Measurements from ENCODE around the gene SLC28A3. TPM values are rescaled to one million over a fixed set of nuclear protein-coding genes. Genes with fewer than 3 reads are reported as not detected.

SLC28A3 gene
- total RNA-seq, 2 donors from 2014 or later = 0.11 TPM; not detected in 1

- H3K27me3 Mint-ChIP-seq (ENCODE audit: insufficient read depth) = peaks cover 4% of the 10 kb centered on the region
- no peaks in the 10 kb centered on the region for H3K36me3 ChIP-seq (ENCODE audit: control insufficient read depth, insufficient read depth, low read length)
- H3K4me1 Mint-ChIP-seq = peaks cover 17% of the 10 kb centered on the region
- H3K9ac ChIP-seq (ENCODE audit: extremely low read depth, low read length, poor library complexity, severe bottlenecking) = no peak overlapping the region
- WGBS, 2 experiments (ENCODE audit: insufficient coverage in 1 of 2, insufficient read length in 1 of 2) = 83 to 86% methylated on average over 3 of the region's 3 CpGs
- H3K27me3 ChIP-seq (ENCODE audit: control insufficient read depth, insufficient read depth, low read length, poor library complexity, severe bottlenecking) = no peaks in the 10 kb centered on the region
- DNase-seq = no peak
- H3K9me3 Mint-ChIP-seq = no peaks in the 10 kb centered on the region
- no peak overlapping the region for H3K4me3 ChIP-seq (ENCODE audit: low read length)
- H3K27ac ChIP-seq (ENCODE audit: low read depth, low read length) = no peak overlapping the region
- H3K36me3 Mint-ChIP-seq (ENCODE audit: low read depth) = no peaks in the 10 kb centered on the region
- H3K4me1 ChIP-seq (ENCODE audit: control insufficient read depth, insufficient read depth, low read length) = peaks cover 6% of the 10 kb centered on the region
- no peak overlapping the region for H3K27ac Mint-ChIP-seq
- H3K4me3 Mint-ChIP-seq = no peak overlapping the region
- TF ChIP-seq CTCF (conservative IDR thresholded peaks at IDR 0.05) = no peak
- H3K9me3 ChIP-seq (ENCODE audit: control insufficient read depth, low read length) = no peaks in the 10 kb centered on the region
Measured at GRCh38 chr9:84301851-84302250, 38.7 kb downstream of the SLC28A3 start.

- Histone ChIP-seq H3K27me3 (ENCODE audit: control insufficient read depth, insufficient read depth, low read length, poor library complexity, severe bottlenecking) (no peaks in the 10 kb centered on the region), H3K9ac (ENCODE audit: extremely low read depth, low read length, poor library complexity, severe bottlenecking) (no peak overlapping the region), H3K9me3 (ENCODE audit: control insufficient read depth, low read length) (no peaks in the 10 kb centered on the region), H3K4me1 (ENCODE audit: control insufficient read depth, insufficient read depth, low read length) (peaks cover 6% of the 10 kb centered on the region), H3K27ac (ENCODE audit: low read depth, low read length) (no peak overlapping the region), H3K4me3 (ENCODE audit: low read length) (no peak overlapping the region), H3K36me3 (ENCODE audit: control insufficient read depth, insufficient read depth, low read length) (no peaks in the 10 kb centered on the region)
- Mint-ChIP-seq H3K4me3 (no peak overlapping the region), H3K27me3 (ENCODE audit: insufficient read depth) (no peaks in the 10 kb centered on the region), H3K9me3 (no peaks in the 10 kb centered on the region), H3K27ac (peak overlapping the region; percentile 83), H3K4me1 (peaks cover 20% of the 10 kb centered on the region), H3K36me3 (ENCODE audit: low read depth) (no peaks in the 10 kb centered on the region)
- peak; percentile 61 for DNase-seq
- no peak for TF ChIP-seq CTCF (conservative IDR thresholded peaks at IDR 0.05)
- WGBS, 2 experiments (ENCODE audit: insufficient coverage in 1 of 2, insufficient read length in 1 of 2) = 58 to 67% methylated on average over 1 to 5 of the region's 5 CpGs
Measured at GRCh38 chr9:84300271-84300670, 40.3 kb downstream of the SLC28A3 start.

- no peak for DNase-seq
- Histone ChIP-seq H3K9me3 (ENCODE audit: control insufficient read depth, low read length) (no peaks in the 10 kb centered on the region), H3K36me3 (ENCODE audit: control insufficient read depth, insufficient read depth, low read length) (no peaks in the 10 kb centered on the region), H3K4me3 (ENCODE audit: low read length) (no peak overlapping the region), H3K27me3 (ENCODE audit: control insufficient read depth, insufficient read depth, low read length, poor library complexity, severe bottlenecking) (no peaks in the 10 kb centered on the region), H3K4me1 (ENCODE audit: control insufficient read depth, insufficient read depth, low read length) (peaks cover 6% of the 10 kb centered on the region), H3K27ac (ENCODE audit: low read depth, low read length) (no peak overlapping the region), H3K9ac (ENCODE audit: extremely low read depth, low read length, poor library complexity, severe bottlenecking) (no peak overlapping the region)
- WGBS, 2 experiments (ENCODE audit: insufficient coverage in 1 of 2, insufficient read length in 1 of 2) = 96 to 100% methylated on average over 2 to 4 of the region's 4 CpGs
- Mint-ChIP-seq H3K27me3 (ENCODE audit: insufficient read depth) (peaks cover 2% of the 10 kb centered on the region), H3K4me1 (peaks cover 20% of the 10 kb centered on the region), H3K36me3 (ENCODE audit: low read depth) (no peaks in the 10 kb centered on the region), H3K27ac (no peak overlapping the region), H3K9me3 (no peaks in the 10 kb centered on the region), H3K4me3 (no peak overlapping the region)
- no peak for TF ChIP-seq CTCF (conservative IDR thresholded peaks at IDR 0.05)
Measured at GRCh38 chr9:84297162-84297821, 43.3 kb downstream of the SLC28A3 start.
